Caki2 (cell line): ENCODE data around the gene ARHGAP23. TPM values are rescaled to one million over a fixed set of nuclear protein-coding genes. Genes with fewer than 3 reads are reported as not detected.
"Not testable (repeated sequence)": the region's sequence is repeated elsewhere in the genome, so short reads cannot be mapped to it uniquely, and the experiment has no call there.

Experiments used
- DNase-seq: peaks from one replicate; pipeline ENCODE4 v3.0.0-alpha.2; 2015; ENCODE audit warnings: low read depth
- in situ Hi-C: cut with HindIII; loops from 2 replicates; pipeline ENCODE4 v1.10.0; 2016; ENCODE audit warnings: low sequenced_read_pairs, low pct_unique_long_range_greater_than_20kb, mixed read lengths
- total RNA-seq: library from RNA; depleted of rRNA; stranded (reverse); fragments of >200 nt; shearing (Covaris generic); gene quantifications from 2 replicates; pipeline ENCODE4 v1.2.3, GENCODE V29; 2014; ENCODE audit warnings: low replicate concordance

ARHGAP23 gene
- total RNA-seq, 1 experiment from 2014 or later, result 2.3 TPM

DNA sequence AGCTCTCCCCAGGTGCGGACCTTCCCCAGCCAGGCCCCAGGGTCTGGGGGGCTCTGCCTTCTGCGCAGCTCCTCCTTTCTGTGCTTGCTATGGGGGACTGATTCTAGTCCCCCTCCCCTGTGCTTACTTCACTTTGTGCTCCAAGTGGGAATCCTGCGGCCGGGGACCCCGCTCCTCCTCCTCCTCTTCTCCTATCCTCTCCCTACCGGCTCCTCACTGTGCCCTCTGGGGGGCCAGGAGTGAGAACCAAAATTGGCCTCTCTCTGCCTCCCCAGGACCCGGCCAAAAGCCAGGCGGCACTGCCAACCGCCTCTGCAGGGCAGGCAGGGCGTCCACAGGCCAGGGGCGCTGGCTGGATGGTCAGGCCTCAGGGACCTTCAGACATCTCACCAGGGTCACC is 103.5 kb downstream of the ARHGAP23 start:
- DNase-seq, in situ Hi-C loops: not testable (repeated sequence)

DNA sequence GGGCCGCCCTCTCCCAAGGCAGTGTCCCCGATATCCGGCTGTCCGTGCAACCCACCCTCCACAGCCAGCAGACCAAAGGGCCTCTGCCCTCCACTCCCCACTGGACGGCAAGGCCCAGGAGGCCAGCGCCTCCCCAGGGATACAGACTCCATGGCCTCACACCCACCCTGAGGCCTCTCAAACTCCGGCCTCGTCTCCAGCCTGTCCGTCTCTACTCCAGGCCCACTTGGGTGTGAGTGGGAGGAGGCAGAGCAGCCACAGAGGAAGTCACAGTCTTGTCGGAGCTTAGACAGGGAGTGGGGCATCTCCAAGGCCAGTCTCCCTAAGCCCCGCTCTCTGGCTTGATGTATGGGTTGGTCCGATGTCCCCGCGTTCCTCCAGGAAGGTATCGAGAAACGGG is 104.2 kb downstream of the ARHGAP23 start:
- DNase-seq, result no peak
- in situ Hi-C loops, result no loop called here

DNA sequence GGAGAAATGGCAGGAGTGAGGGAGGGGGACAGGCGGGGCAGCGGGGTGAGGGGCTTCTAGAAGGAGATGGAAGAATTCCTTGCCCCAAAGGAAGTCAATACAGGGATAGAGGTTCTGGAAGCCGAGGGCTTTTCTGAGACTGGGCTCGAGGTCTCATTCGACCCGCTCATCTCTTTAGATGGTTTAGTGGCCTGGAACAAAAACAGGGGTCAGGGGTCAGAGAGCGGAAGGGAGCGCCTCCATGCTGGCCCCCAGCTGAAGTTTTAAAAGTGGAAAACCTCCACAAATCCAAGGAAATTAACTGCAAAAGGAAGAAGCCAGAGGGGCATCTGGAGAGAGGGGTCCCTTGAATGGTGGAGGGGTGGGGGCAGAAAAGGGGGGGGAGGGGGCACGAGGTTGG is 105.0 kb downstream of the ARHGAP23 start:
- no peak for DNase-seq
- in situ Hi-C loops, result no loop called here

DNA sequence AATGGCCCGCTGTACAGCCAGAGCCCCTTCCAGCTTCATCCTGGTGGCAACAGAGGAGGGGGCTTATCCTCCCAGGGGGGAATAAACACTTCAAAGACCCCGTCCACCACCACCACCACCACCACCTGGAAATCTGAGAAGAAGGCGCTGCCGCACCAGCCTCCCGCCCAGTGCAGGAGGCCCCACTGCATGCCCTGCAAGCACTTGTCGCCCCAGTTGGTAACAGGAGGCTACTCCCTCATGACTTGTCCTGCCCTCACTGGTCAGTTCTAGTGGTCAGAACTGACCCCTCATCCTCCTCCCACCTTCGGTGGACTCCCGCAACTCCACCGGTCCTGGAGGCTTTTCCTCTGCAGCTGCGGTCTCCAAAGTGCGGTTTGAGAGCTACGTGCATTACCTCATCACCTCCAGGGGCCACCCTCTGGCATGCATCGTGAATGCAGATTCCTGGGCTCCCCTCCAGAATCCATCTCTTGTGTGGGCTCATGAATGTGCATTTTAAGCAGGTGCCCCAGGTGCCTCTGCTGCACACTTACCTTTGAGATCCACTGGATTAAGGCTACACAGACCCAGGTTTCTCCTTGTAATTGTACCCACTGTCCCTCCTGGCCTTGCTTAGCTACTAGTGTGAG is 105.7 kb downstream of the ARHGAP23 start:
- in situ Hi-C loops, result no loop called here

DNA sequence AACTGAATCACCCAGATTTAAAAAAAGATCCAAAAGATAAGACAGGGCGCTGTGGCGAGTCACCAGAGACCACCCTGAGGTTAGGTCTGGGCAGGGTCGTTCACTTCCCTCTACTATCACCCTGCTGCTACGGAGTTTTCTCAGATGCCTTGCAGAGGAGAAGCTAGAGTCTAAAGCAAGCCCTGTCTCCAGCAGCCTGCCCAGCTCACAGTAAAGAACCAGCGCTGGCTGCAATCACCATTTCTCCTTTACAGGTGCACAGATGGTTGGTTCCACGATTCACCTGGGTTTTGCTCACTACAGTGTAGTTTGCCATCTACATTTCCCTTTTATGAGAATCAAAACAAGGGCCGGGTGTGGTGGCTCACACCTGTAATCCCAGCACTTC is 106.2 kb downstream of the ARHGAP23 start:
- in situ Hi-C loops, result no loop called here
- DNase-seq, result no peak

More for the DNA sequence above, 105.7 kb downstream of the ARHGAP23 start:
- no peak for DNase-seq

DNA sequence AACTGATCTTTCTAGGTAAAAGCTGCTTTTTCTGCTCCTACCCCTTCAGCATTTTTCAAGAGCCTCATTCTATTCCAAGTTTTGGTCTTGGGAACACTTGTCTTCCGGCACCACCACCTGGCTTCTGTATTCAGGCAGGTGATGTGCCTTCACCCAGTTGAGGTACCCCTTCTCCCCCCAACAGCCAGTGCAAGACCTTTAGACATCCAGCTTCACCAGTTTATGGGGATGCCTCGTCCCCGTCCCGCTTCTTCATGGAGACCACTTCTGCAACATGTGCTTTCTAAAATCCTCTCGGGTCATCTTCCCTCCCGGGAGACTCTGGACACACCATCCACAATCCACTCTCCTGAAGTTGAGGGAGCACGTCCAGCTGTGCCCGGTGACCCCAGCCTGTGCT is 107.6 kb downstream of the ARHGAP23 start:
- in situ Hi-C loops, result no loop called here
- no peak for DNase-seq

DNA sequence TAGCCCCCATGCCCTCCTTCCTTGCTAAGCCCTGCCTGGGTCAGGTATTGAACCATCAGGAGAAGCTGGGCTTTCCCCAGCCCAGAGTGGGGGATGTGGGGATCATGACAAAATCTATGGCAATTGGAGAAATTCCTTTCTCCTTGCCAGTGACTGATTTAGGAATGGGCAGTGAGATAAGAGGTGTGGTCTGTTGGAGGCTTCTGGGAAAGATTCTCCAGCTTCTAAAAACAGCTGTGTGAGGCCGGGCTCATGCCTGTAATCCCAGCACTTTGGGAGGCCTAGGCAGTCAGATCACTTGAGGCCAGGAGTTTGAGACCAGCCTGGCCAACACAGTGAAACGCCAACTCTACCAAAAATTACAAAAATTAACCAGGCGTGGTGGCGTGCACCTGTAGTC is 108.4 kb downstream of the ARHGAP23 start:
- DNase-seq, result no peak
- in situ Hi-C loops, result no loop called here

DNA sequence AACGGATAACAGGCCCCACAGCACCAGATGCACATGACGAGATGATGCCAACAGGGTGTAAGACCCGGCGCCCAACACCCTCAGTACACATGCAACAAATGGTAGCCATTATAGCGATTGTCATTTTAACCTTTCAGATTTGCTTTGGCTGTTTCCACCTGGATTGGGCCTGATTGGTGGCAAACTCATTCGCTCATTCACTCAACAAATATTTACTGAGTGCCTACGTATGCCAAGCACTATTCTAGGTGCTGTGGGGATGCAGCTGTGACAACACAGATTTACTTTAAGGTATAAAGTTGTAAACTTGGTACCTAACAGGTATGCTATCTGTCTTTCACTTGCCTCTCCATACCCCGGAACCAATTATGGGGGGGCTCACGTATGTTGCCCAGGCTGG is 110.6 kb downstream of the ARHGAP23 start:
- DNase-seq, result no peak
- in situ Hi-C loops, result no loop called here

DNA sequence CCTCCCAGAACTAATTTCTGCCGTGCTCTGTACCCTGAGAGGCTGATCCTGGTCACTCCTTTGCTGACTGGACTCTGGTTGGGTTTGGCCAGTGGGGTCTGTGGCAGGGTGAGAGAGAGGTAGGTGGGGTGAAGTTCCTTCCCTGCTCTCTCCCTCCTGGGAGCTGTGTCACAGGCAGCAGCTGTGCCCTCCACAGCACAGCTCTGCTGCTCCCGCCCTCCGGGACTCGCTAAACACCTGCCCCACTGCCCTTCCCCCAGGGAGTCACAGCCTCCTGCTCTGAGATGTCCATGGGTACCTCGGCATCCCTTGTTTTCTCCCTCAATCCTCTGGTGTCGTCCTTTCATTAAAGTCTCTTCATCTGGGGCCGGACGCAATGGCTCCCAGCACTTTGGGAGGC is 111.1 kb downstream of the ARHGAP23 start:
- in situ Hi-C loops, result no loop called here
- DNase-seq, result no peak

DNA sequence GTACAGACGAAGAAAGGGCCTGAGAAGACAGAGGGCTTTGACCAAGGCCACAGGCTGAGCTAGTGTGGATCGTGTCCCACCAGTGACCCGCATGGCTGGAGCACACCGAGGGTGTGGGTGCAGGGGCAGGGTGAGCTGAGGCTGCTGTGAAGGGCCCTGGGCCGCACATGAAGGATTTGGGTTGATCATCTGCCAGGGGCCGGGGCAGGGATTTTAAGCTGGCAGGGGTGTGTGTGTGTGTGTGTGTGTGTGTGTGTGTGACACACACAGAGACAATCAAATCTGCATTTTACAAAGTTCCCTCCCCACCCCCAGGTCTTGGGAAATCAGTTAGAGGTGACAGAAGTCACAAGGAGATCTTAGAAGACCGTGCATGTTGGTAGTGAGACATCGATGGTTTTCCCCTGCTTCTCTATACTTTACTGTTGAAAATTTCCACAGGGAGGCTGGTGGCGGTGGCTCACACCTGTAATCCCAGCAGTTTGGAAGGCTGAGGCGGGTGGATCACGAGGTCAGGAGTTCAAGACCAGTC is 112.3 kb downstream of the ARHGAP23 start:
- no peak for DNase-seq
- in situ Hi-C loops, result no loop called here

DNA sequence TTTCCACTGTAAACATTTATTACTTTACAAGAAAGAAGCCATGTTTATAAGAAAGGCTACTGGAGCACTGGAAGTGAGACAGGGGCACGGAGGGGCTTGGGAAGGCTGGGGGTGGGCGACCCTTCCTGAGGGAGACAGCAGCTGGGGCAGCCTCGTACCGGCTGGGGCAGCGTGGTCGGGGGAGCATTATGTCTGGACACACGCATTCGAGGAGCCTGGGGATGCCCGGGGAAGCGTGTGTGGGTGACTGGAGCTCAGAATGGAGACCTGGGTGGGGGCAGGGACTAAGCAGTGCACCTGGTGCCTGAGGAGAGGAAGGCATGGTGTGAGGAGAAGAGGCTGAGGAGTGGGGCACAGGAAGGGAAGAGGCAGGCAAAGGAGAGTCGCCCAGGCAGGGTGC is 113.0 kb downstream of the ARHGAP23 start:
- in situ Hi-C loops, result no loop called here
- no peak for DNase-seq

DNA sequence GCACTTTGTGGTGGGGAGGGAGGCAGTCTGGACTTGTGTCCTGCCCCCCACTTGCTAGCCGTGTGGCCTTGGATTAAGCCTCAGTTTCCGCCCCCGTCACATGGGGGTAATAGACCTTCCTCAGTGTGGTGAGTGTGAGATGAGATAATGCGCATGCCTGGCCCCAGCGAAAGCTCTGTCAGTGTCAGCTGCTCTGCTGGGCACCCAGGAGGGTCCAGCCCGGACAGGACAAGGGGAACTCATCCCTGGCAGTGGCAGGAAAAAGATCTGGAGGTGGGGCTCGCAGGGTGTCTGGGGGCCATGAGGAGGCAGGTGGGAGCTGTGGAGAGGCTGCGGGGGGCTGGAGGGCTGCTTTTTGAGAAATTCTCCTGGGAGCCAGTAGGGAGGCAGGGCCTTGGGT is 114.0 kb downstream of the ARHGAP23 start:
- in situ Hi-C loops, result no loop called here
- DNase-seq, result no peak

DNA sequence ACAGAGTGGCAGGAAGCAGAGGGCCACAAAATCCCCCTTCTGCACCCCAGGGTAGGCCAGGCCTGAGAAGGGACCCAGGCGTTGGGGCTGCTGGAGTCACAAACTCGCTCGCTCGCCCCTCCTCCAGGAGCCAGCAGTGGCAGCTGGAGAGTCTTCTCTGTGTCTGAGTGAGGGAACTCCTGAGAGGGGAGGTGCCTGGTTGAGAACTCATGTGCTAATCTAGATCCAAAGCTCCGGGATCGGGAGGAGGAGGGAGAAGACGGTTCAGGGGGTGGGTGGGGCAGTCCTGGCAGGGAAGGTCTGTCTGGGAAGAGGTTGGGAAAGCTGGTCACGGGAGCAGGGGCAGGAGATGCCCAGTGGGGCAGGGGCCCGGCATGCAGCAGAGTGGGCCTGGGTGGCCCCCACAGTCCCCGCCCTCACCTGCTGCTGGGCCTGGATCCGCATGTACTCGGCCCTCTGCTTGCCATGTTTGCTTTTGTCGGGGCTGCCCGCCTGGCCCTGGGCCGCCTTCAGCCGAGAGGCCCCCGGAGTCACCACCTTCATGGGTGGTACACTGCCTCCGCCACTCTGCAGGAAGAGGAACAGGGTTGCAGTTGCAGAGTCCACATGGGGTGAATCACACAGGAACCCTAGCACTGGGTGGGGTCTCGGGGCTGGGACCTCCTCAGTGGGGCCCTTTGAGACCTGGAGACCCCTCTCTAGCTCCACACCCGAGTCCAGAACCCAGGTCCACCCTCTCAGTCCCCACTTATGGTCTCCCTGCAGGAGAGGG is 115.3 kb downstream of the ARHGAP23 start:
- no peak for DNase-seq
- in situ Hi-C loops, result no loop called here

DNA sequence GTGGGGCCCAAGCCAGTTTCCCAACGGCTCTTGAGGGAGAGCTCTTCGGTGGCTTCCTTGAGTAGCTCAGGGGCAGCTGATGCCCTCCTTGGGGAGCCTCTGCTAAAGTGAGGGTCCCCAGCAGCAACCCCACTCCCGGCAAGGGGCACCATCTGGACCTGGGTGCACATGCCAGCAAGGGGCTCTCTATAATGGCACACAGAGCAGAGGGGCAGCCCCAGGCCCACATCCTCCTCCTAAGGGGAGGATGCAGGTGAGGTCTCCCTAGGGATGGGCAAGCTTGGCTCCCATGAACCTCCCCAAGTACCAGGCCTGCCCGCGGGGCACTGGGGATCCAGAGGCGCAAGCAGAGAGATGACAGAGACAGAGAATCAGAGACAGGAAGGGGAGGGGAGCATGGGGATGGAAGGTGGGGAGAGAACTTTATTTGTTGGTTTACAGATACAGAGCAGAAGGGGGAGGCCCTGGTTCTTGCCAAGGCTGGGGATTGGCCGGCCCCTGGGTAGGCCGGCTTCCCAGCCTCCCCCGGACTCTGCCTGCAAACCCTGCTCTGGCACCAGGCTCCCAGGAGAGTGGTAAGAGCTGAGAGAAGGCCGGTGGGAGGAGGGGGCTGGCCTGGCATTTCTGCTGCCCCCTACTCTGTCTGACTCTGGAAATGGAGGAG is 116.0 kb downstream of the ARHGAP23 start:
- in situ Hi-C loops, result no loop called here
- DNase-seq, result no peak

DNA sequence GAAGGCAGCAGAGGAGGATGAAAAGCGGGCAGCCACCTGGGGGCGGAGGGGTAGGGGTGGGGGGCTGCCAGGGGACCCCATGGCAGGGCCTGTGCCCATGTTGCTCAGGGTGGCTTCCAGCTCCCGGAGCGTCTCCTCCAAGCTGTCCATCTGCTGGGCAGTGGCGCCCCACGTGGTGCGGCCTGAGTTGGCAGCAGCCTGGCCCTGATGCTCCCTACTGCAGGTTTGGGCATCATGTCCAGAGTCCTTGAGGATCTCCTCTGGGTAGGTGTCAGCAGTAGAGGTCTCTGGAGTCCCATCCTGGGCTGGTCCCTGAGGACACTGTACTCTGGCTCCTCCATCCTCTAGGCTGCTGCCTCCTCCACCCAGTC is 116.6 kb downstream of the ARHGAP23 start:
- no peak for DNase-seq
- in situ Hi-C loops, result no loop called here

DNA sequence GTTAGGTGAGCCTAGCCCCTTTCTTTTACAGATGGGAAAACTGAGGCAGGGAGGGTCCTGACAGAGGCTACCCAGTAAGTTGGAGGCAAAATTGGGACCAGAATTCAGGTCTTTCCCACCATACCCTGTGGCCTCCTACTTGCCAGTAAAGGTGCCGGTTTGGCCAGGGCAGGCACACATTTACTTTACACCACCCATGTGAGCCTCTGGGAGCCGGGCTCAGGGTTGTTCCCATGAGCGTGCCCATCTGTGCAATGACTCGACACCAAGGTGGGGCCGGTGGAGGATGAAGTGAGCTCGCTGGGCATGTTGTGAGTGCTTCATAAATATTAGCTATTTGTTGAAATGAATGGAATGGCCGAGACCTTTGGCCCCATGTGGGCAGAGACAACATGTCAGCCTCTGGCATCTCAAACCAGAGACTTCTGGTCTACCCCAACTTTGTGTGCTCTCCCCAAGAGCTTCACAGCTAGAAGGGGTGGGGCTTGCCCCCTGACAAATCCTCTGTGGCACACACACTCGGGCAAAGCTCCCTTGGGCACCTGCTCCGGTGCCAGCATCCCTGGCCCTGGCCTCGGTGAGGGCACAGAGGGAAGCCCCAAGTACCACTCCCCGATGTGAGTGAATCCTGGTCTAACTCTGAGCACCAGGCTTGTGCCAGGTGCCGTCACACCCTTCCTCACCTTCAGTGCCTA is 117.4 kb downstream of the ARHGAP23 start:
- DNase-seq, result no peak
- in situ Hi-C loops, result no loop called here

DNA sequence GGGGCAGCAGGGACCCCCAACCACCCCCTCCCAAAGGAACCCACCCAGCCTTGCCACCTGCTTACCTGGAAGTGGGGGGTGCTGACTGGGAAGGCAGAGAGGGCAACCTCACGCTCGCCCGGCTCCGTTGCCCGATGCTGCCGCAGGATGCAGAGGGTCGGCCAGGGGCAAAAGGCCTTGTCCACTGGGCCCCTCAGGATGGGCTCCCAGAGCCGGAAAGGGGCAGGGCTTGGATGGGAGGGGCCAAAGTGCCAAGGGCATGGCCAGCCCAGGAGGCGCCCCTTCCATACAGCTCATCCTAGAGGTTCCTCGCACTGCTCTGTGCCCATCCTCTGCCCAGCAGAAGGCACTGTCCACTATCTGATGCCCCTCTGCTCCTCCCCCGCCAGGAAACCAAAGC is 118.1 kb downstream of the ARHGAP23 start:
- in situ Hi-C loops, result no loop called here
- DNase-seq, result no peak

DNA sequence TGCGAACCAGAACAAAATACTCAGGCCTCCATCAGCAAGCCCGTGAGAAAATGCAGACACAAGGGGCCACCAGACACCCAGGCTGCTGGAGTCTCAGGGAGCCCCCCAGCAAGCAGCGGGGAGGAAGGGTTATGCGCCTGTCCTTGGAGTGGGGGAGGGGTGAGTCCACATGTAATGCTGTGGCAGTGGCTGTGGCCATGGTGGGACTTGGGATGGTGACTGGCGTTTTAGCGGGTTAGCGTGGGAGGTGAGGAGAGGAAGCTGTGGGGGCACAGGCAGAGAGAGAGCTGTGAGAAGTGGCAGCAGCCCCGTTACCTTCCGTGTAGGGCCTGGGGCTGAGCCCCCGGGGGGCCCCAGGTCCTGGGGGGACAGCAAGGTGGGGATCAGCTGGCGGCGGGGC is 119.2 kb downstream of the ARHGAP23 start:
- no peak for DNase-seq
- in situ Hi-C loops, result no loop called here

DNA sequence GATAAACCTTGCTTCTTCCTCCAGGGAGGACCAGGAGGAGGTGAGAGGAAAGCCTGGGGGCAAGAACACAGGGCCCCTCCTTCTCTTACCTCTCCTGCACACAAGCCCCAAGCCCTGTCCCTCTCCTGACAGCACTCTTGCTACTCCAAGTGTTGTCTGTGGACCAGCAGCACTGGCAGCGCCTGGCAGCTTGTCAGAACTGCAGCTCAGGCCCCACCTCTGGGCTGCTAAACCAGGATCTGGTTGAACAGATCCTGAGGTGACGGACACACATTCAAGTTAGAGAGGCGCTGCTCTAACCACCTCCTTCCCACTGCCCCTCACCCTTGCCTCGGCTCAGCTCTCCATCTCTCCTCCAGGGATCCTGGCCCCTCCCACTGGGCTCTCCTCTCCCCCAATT is 121.0 kb downstream of the ARHGAP23 start:
- no peak for DNase-seq
- in situ Hi-C loops, result no loop called here
